DND-41 (cell line): ENCODE data around the gene ZNF205.
A peak's percentile ranks its signal among the peaks of the same experiment; 100 is the strongest.

Experiments
- EZH2 ChIP-seq: IDR thresholded peaks from 3 replicates; pipeline ENCODE4 v1.6.1; 2012; ENCODE audit warnings: borderline replicate concordance, low read depth, mild to moderate bottlenecking, moderate library complexity, low read length, inconsistent platforms; ENCODE audit not compliant: severe bottlenecking
- TF ChIP-seq, protein P1 (sequence below): IDR thresholded peaks from 2 replicates; pipeline ENCODE4 v1.5.1; 2012; ENCODE audit warnings: borderline replicate concordance, low read length, moderate library complexity, mild to moderate bottlenecking; ENCODE audit not compliant: poor library complexity, severe bottlenecking; ENCODE audit errors: extremely low read depth

DNA sequence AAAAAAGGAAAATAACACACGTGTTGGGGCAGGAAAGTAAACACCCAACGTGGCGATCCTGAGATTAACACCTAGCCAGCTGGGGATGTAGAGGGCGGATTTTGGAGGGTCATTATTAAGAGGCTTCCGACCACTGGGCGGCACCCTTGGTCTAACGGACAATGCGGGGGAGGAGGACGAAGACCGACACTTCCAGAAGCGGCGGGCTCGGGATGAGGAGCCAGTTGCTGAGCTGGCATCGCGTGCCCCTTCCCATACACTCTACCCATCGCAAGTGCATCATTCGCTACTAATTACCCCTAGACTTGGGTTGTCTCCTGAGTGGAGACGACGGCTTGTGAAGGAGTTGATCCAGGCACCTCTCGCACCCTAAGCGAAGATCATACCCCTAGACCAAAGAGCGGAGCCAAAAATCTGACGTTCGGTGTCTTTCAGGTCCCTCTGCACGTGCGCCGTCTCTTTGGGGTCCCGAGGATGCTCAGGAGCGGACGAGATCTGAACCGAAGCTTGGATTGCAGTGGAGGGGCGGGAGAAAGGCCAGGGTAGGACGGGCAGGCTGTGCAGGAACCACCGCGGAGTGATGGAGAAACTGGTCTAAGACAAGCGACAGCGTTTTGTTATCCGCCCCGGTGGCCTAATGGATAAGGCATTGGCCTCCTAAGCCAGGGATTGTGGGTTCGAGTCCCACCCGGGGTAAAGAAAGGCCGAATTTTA, 40.0 kb downstream of the ZNF205 start:
- TF ChIP-seq, protein P1, sequence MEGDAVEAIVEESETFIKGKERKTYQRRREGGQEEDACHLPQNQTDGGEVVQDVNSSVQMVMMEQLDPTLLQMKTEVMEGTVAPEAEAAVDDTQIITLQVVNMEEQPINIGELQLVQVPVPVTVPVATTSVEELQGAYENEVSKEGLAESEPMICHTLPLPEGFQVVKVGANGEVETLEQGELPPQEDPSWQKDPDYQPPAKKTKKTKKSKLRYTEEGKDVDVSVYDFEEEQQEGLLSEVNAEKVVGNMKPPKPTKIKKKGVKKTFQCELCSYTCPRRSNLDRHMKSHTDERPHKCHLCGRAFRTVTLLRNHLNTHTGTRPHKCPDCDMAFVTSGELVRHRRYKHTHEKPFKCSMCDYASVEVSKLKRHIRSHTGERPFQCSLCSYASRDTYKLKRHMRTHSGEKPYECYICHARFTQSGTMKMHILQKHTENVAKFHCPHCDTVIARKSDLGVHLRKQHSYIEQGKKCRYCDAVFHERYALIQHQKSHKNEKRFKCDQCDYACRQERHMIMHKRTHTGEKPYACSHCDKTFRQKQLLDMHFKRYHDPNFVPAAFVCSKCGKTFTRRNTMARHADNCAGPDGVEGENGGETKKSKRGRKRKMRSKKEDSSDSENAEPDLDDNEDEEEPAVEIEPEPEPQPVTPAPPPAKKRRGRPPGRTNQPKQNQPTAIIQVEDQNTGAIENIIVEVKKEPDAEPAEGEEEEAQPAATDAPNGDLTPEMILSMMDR = peak; percentile 33
- TF ChIP-seq EZH2 = peak; percentile 45
